Natural killer cell (primary cell): ENCODE results near the gene FBXO44. TPM values are rescaled to one million over a fixed set of nuclear protein-coding genes. Genes with fewer than 3 reads are reported as not detected.

Experiments
- ATAC-seq, 3 donors: fragments of 150-1000 bp in 2 of 3; fragments of 200-7000 bp in 1 of 3; cut with Tn5 transposase; 1 replicate in 1 of 3; 2 replicates in 2 of 3; pipeline ENCODE4 v1.10.0; 2021; ENCODE audit warnings: mild to moderate bottlenecking in 2 of 3, moderate library complexity in 2 of 3
- DNase-seq, 2 donors: peaks; one replicate each; pipeline versions ENCODE4 v3.0.0 to v3.0.0-alpha.2; 2013 to 2021; ENCODE audit warnings: mixed read lengths in 1 of 2
- H3K27ac ChIP-seq: one replicate; pipeline ENCODE4 v1.5.1; 2013; ENCODE audit warnings: mild to moderate bottlenecking, low read length
- H3K27me3 ChIP-seq: one replicate; pipeline ENCODE4 v1.6.1; 2013; ENCODE audit warnings: low read length; ENCODE audit not compliant: control insufficient read depth, insufficient read depth
- H3K36me3 ChIP-seq: one replicate; pipeline ENCODE4 v1.6.1; 2013; ENCODE audit warnings: low read length; ENCODE audit not compliant: control insufficient read depth, insufficient read depth
- H3K4me1 ChIP-seq: one replicate; pipeline ENCODE4 v1.6.1; 2013; ENCODE audit warnings: low read length; ENCODE audit not compliant: control insufficient read depth, insufficient read depth
- H3K4me3 ChIP-seq: one replicate; pipeline ENCODE4 v1.5.1; 2013; ENCODE audit warnings: low read length
- H3K9me3 ChIP-seq: one replicate; pipeline ENCODE4 v1.6.1; 2013; ENCODE audit warnings: low read length; ENCODE audit not compliant: control insufficient read depth, insufficient read depth
- H3K27ac Mint-ChIP-seq, 2 donors: one replicate each; pipeline ENCODE4 v1.8.0; 2022; ENCODE audit warnings: mild to moderate bottlenecking in 2 of 2, mixed read lengths in 2 of 2, moderate library complexity in 1 of 2
- H3K27me3 Mint-ChIP-seq, 2 donors: one replicate each; pipeline ENCODE4 v1.8.0; 2022; ENCODE audit warnings: low read depth in 2 of 2, mixed read lengths in 2 of 2
- H3K36me3 Mint-ChIP-seq: one replicate; pipeline ENCODE4 v1.8.0; 2022; ENCODE audit warnings: mixed read lengths
- H3K4me1 Mint-ChIP-seq, 2 donors: one replicate each; pipeline ENCODE4 v1.8.0; 2022; ENCODE audit warnings: mixed read lengths in 2 of 2
- H3K4me3 Mint-ChIP-seq: one replicate; pipeline ENCODE4 v1.8.0; 2022; ENCODE audit warnings: mild to moderate bottlenecking, moderate library complexity, mixed read lengths
- H3K9me3 Mint-ChIP-seq, 2 donors: one replicate each; pipeline ENCODE4 v1.8.0; 2022; ENCODE audit warnings: mixed read lengths in 2 of 2
- CTCF ChIP-seq: fragments of 200-600 bp; IDR thresholded peaks from one replicate; pipeline ENCODE4 v1.8.0; 2022; ENCODE audit warnings: antibody characterized with exemption
- WGBS: methylation state at CpG from one replicate; pipeline ENCODE4 v1.1.7; 2013; ENCODE audit warnings: missing lambda C conversion rate; ENCODE audit not compliant: insufficient coverage; 5-methylcytosine and 5-hydroxymethylcytosine counted together
- intact Hi-C: fragments of 100-400 bp; cut with micrococcal nuclease; formaldehyde crosslinking; loops from one replicate; pipeline ENCODE4 v1.14.2; 2022
- total RNA-seq, 4 donors: library from RNA; stranded (reverse); fragments of 120-200 nt in 1 of 4; gene quantifications; one replicate each; pipeline versions ENCODE4 v1.2.3 to v1.2.4, GENCODE V29; 2013 to 2022

FBXO44 gene
- total RNA-seq, 3 donors from 2014 or later (not counting 1 experiment from before 2014, with no cell fraction given): 57.6 to 79.1 (median 69.8) TPM

- peaks cover 9 to 33% of the 10 kb centered on the region in 2 donors for H3K4me1 Mint-ChIP-seq
- intact Hi-C loops: loop anchor here (1.0 to 10.0 kb wide), 3 partner anchors 15 to 155 kb away; partner anchors contain the start of genes CLCN6, FBXO6 and MTHFR
- peaks cover 39% of the 10 kb centered on the region for H3K4me1 ChIP-seq
- no peaks in the 10 kb centered on the region for H3K9me3 ChIP-seq
- no peaks in the 10 kb centered on the region for H3K36me3 Mint-ChIP-seq
- peak overlapping the region in 1 of 2 donors; percentile 80 for H3K27ac Mint-ChIP-seq
- no peaks in the 10 kb centered on the region for H3K27me3 Mint-ChIP-seq
- DNase-seq (peak in 1 of 2 donors; percentile 42), ATAC-seq (peak in 1 of 3 donors; percentile 2)
- no peaks in the 10 kb centered on the region for H3K27me3 ChIP-seq
- peak overlapping the region; percentile 17 for H3K4me3 Mint-ChIP-seq
- peak overlapping the region; percentile 48 for H3K27ac ChIP-seq
- no peak overlapping the region for H3K4me3 ChIP-seq
- WGBS: 44% methylated on average over 20 of the region's 21 CpGs
- TF ChIP-seq CTCF: no peak
- H3K9me3 Mint-ChIP-seq: no peaks in the 10 kb centered on the region
- H3K36me3 ChIP-seq: no peaks in the 10 kb centered on the region
These were observed 4.9 kb upstream of the FBXO44 start for GRCh38 chr1:11649624-11650330.

- no peaks in the 10 kb centered on the region for H3K36me3 ChIP-seq
- H3K4me3 ChIP-seq: peak overlapping the region; percentile 16
- no peaks in the 10 kb centered on the region for H3K9me3 ChIP-seq
- ATAC-seq (peak; percentile 83 to 91 (median 88)), DNase-seq (peak; percentile 86 to 90)
- H3K27ac Mint-ChIP-seq: peak overlapping the region; percentile 73 to 80
- no peaks in the 10 kb centered on the region for H3K9me3 Mint-ChIP-seq
- TF ChIP-seq CTCF: peak; percentile 80
- WGBS: 10% methylated on average over 47 of the region's 47 CpGs
- peak overlapping the region; percentile 79 for H3K4me3 Mint-ChIP-seq
- no peaks in the 10 kb centered on the region for H3K27me3 ChIP-seq
- peaks cover 9 to 35% of the 10 kb centered on the region in 2 donors for H3K4me1 Mint-ChIP-seq
- no peaks in the 10 kb centered on the region for H3K36me3 Mint-ChIP-seq
- no peaks in the 10 kb centered on the region for H3K27me3 Mint-ChIP-seq
- H3K4me1 ChIP-seq: peaks cover 44% of the 10 kb centered on the region
- intact Hi-C loops: loop anchor here (1.0 to 10.0 kb wide), 3 partner anchors 14 to 154 kb away; partner anchors contain the start of genes CLCN6, FBXO6 and MTHFR
- H3K27ac ChIP-seq: peak overlapping the region; percentile 48
These were observed 4.2 kb upstream of the FBXO44 start for GRCh38 chr1:11650331-11650991.

GRCh38 chr1:11651017-11651416 is 3.7 kb upstream of the FBXO44 start:
- peaks cover 9 to 41% of the 10 kb centered on the region in 2 donors for H3K4me1 Mint-ChIP-seq
- no peaks in the 10 kb centered on the region for H3K9me3 ChIP-seq
- TF ChIP-seq CTCF: no peak
- no peaks in the 10 kb centered on the region for H3K27me3 Mint-ChIP-seq
- no peaks in the 10 kb centered on the region for H3K36me3 Mint-ChIP-seq
- H3K9me3 Mint-ChIP-seq: no peaks in the 10 kb centered on the region
- no peak overlapping the region for H3K4me3 ChIP-seq
- no peaks in the 10 kb centered on the region for H3K27me3 ChIP-seq
- H3K4me1 ChIP-seq: peaks cover 50% of the 10 kb centered on the region
- ATAC-seq (no peak), DNase-seq (peak in 1 of 2 donors; percentile 20)
- 77% methylated on average over 4 of the region's 4 CpGs for WGBS
- peak overlapping the region; percentile 79 for H3K4me3 Mint-ChIP-seq
- H3K27ac Mint-ChIP-seq: peak overlapping the region; percentile 73 to 80
- no peaks in the 10 kb centered on the region for H3K36me3 ChIP-seq
- H3K27ac ChIP-seq: no peak overlapping the region
- intact Hi-C loops: loop anchor here (2.0 to 10.0 kb wide), 2 partner anchors 14 to 154 kb away; partner anchors contain the start of genes CLCN6, FBXO6 and MTHFR
